ENCODE results near the gene KLRD1.
"Not testable (repeated sequence)": the region's sequence is repeated elsewhere in the genome, so short reads cannot be mapped to it uniquely, and the experiment has no call there.

Gene KLRD1

GRCh38 chr12:10369557-10370415 is 62.1 kb downstream of the KLRD1 start:
- DNase-seq = no peak

- not testable (repeated sequence) for DNase-seq
Observed at GRCh38 chr12:10371893-10372535, 64.3 kb downstream of the KLRD1 start.

GRCh38 chr12:10372559-10372958 is 64.9 kb downstream of the KLRD1 start:
- no peak for DNase-seq

GRCh38 chr12:10374624-10375018 is 67.0 kb downstream of the KLRD1 start:
- no peak for DNase-seq

GRCh38 chr12:10378737-10379136 is 71.1 kb downstream of the KLRD1 start:
- not testable (repeated sequence) for DNase-seq
